ENCODE data around the gene ZNF598.

DNA sequence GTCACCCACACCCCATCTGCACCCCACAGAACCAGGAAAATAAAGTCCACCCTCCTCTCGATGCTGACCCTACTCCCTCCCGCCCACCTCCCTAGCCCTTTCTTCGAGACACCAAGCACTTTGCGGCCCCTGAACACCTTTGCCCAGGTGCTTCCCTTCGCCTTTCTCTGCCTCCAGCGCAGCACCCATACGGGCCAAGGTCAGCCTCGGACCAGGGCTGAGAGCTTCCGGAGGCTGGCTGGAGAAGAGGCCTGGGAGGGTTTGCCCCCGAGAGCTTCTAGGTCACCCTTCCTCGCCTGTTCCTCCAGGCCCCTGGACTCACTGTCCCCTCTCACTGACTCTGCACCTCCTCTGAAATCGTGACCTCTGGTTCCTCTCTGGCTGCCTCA lies 14.4 kb upstream of the ZNF598 start:
- TF ChIP-seq CTCF (IDR thresholded peaks at IDR 0.05) = no peak
- no peak for TF ChIP-seq POLR2A (IDR thresholded peaks at IDR 0.05)

All from testis (tissue), 2 donors.